GM18511 (cell line): ENCODE measurements around the gene HSD3B2.

Experiments used
- ATAC-seq: cut with Tn5 transposase; IDR thresholded peaks from one replicate; pipeline ENCODE4 v1.9.1; 2021; ENCODE audit warnings: mild to moderate bottlenecking, moderate library complexity; ENCODE audit not compliant: unreplicated experiment

Gene HSD3B2

GRCh38 chr1:119452091-119452490, 37.1 kb downstream of the HSD3B2 start:
- no peak for ATAC-seq

GRCh38 chr1:119453021-119453420, 38.1 kb downstream of the HSD3B2 start:
- no peak for ATAC-seq

GRCh38 chr1:119462964-119463363, 48.0 kb downstream of the HSD3B2 start:
- no peak for ATAC-seq

GRCh38 chr1:119463569-119463968, 48.6 kb downstream of the HSD3B2 start:
- no peak for ATAC-seq

GRCh38 chr1:119466445-119466844, 51.5 kb downstream of the HSD3B2 start:
- ATAC-seq = no peak

- ATAC-seq = no peak
These were observed 52.3 kb downstream of the HSD3B2 start for GRCh38 chr1:119467219-119467618.

GRCh38 chr1:119467857-119468668, 53.1 kb downstream of the HSD3B2 start:
- ATAC-seq = no peak

- no peak for ATAC-seq
These were observed 54.8 kb downstream of the HSD3B2 start for GRCh38 chr1:119469741-119470140.

- ATAC-seq = no peak
These were observed 55.4 kb downstream of the HSD3B2 start for GRCh38 chr1:119470377-119470776.

- no peak for ATAC-seq
These were observed 56.0 kb downstream of the HSD3B2 start for GRCh38 chr1:119470958-119471357.

GRCh38 chr1:119471566-119471965, 56.6 kb downstream of the HSD3B2 start:
- no peak for ATAC-seq

- ATAC-seq = no peak
These were observed 57.3 kb downstream of the HSD3B2 start for GRCh38 chr1:119472080-119472818.
